Measurements from ENCODE around the gene FAM24A. TPM values are rescaled to one million over a fixed set of nuclear protein-coding genes. Genes with fewer than 3 reads are reported as not detected.
"Not testable (repeated sequence)": the region's sequence is repeated elsewhere in the genome, so short reads cannot be mapped to it uniquely, and the experiment has no call there.

Gene FAM24A
- total RNA-seq = not detected

GRCh38 chr10:122910310-122910709, at the start of gene FAM24A:
TSS of gene FAM24A (plus strand) at chr10:122910610. CDS start at chr10:122911635, 1,025 bp downstream.
- DNase-seq (ENCODE audit: low spot score in 2 of 2) = no peak
- TF ChIP-seq CTCF (IDR thresholded peaks at IDR 0.05) = no peak
- Histone ChIP-seq H3K27ac (no peak within 1 kb of the TSS), H3K4me3 (no peak within 1 kb of the TSS), H3K4me1 (no peaks in the 10 kb centered on the region), H3K9me3 (no peaks in the 10 kb centered on the region), H3K36me3 (no peaks in the 10 kb centered on the region), H3K27me3 (no peaks in the 10 kb centered on the region)
- intact Hi-C loops (cut with DNase I) = no loop called here

GRCh38 chr10:122861711-122862161, 48.7 kb upstream of the FAM24A start:
- no peaks in the 10 kb centered on the region for H3K27me3 ChIP-seq
- no peak for TF ChIP-seq CTCF (IDR thresholded peaks at IDR 0.05)
- no peak for DNase-seq (ENCODE audit: low spot score in 2 of 2)
- H3K4me1 ChIP-seq = no peaks in the 10 kb centered on the region
- intact Hi-C loops (cut with DNase I) = no loop called here
- H3K36me3 ChIP-seq = no peaks in the 10 kb centered on the region
- H3K27ac ChIP-seq = no peak overlapping the region
- no peak overlapping the region for H3K4me3 ChIP-seq
- H3K9me3 ChIP-seq = no peaks in the 10 kb centered on the region

- no peaks in the 10 kb centered on the region for H3K36me3 ChIP-seq
- TF ChIP-seq CTCF (IDR thresholded peaks at IDR 0.05) = no peak
- H3K27ac ChIP-seq = no peak overlapping the region
- DNase-seq (ENCODE audit: low spot score in 2 of 2) = no peak
- no peaks in the 10 kb centered on the region for H3K9me3 ChIP-seq
- H3K4me3 ChIP-seq = no peak overlapping the region
- no peaks in the 10 kb centered on the region for H3K27me3 ChIP-seq
- H3K4me1 ChIP-seq = no peaks in the 10 kb centered on the region
- intact Hi-C loops (cut with DNase I) = no loop called here
These were observed 46.9 kb upstream of the FAM24A start for GRCh38 chr10:122863216-122864193.

GRCh38 chr10:122864194-122864592, 46.2 kb upstream of the FAM24A start:
- H3K4me3 ChIP-seq = no peak overlapping the region
- intact Hi-C loops (cut with DNase I) = no loop called here
- H3K4me1 ChIP-seq = no peaks in the 10 kb centered on the region
- no peaks in the 10 kb centered on the region for H3K36me3 ChIP-seq
- TF ChIP-seq CTCF (IDR thresholded peaks at IDR 0.05) = no peak
- no peak for DNase-seq (ENCODE audit: low spot score in 2 of 2)
- no peak overlapping the region for H3K27ac ChIP-seq
- no peaks in the 10 kb centered on the region for H3K9me3 ChIP-seq
- no peaks in the 10 kb centered on the region for H3K27me3 ChIP-seq

- intact Hi-C loops (cut with DNase I) = no loop called here
- DNase-seq (ENCODE audit: low spot score in 2 of 2) = no peak
- Histone ChIP-seq H3K9me3 (no peaks in the 10 kb centered on the region), H3K4me3 (no peak overlapping the region), H3K27ac (no peak overlapping the region), H3K4me1 (no peaks in the 10 kb centered on the region), H3K27me3 (no peaks in the 10 kb centered on the region), H3K36me3 (no peaks in the 10 kb centered on the region)
- TF ChIP-seq CTCF (IDR thresholded peaks at IDR 0.05) = no peak
These were observed 45.5 kb upstream of the FAM24A start for GRCh38 chr10:122864901-122865300.

GRCh38 chr10:122866757-122867482, 43.5 kb upstream of the FAM24A start:
- H3K4me1 ChIP-seq; DNase-seq (ENCODE audit: low spot score in 2 of 2); H3K27ac ChIP-seq; H3K4me3 ChIP-seq; H3K9me3 ChIP-seq; H3K27me3 ChIP-seq; H3K36me3 ChIP-seq; intact Hi-C loops (cut with DNase I): not testable (repeated sequence)

- intact Hi-C loops (cut with DNase I); H3K4me1 ChIP-seq; H3K27ac ChIP-seq; H3K4me3 ChIP-seq; H3K36me3 ChIP-seq; H3K9me3 ChIP-seq; H3K27me3 ChIP-seq; DNase-seq (ENCODE audit: low spot score in 2 of 2): not testable (repeated sequence)
These were observed 41.6 kb upstream of the FAM24A start for GRCh38 chr10:122868768-122869167.

GRCh38 chr10:122871947-122872346, 38.5 kb upstream of the FAM24A start:
- not testable (repeated sequence) for H3K4me3 ChIP-seq

More at GRCh38 chr10:122871947-122872346, 38.5 kb upstream of the FAM24A start:
- intact Hi-C loops (cut with DNase I); DNase-seq (ENCODE audit: low spot score in 2 of 2); H3K36me3 ChIP-seq; H3K4me1 ChIP-seq; H3K27me3 ChIP-seq; H3K9me3 ChIP-seq; H3K27ac ChIP-seq: not testable (repeated sequence)
